Measurements from ENCODE around the gene ROBO1.

ROBO1 gene

GRCh38 chr3:78832785-78833204, 935.0 kb downstream of the ROBO1 start:
- no peak for DNase-seq

- DNase-seq = no peak
Observed at GRCh38 chr3:78831446-78831972, 936.3 kb downstream of the ROBO1 start.

- no peak for DNase-seq
Observed at GRCh38 chr3:78830470-78830869, 937.3 kb downstream of the ROBO1 start.

GRCh38 chr3:78827618-78828017, 940.2 kb downstream of the ROBO1 start:
- no peak for DNase-seq

GRCh38 chr3:78825858-78826215, 942.0 kb downstream of the ROBO1 start:
- peak; percentile 34 for DNase-seq

- no peak for DNase-seq
Observed at GRCh38 chr3:78825118-78825857, 942.5 kb downstream of the ROBO1 start.

GRCh38 chr3:78823859-78824258, 943.9 kb downstream of the ROBO1 start:
- DNase-seq = no peak

- no peak for DNase-seq
Observed at GRCh38 chr3:78823434-78823833, 944.4 kb downstream of the ROBO1 start.

- DNase-seq = no peak
Observed at GRCh38 chr3:78822726-78823125, 945.1 kb downstream of the ROBO1 start.

GRCh38 chr3:78820542-78820941, 947.3 kb downstream of the ROBO1 start:
- no peak for DNase-seq

- no peak for DNase-seq
Observed at GRCh38 chr3:78818161-78818985, 949.4 kb downstream of the ROBO1 start.

- DNase-seq = no peak
Observed at GRCh38 chr3:78814893-78815562, 952.8 kb downstream of the ROBO1 start.

- no peak for DNase-seq
Observed at GRCh38 chr3:78812166-78812565, 955.6 kb downstream of the ROBO1 start.

- DNase-seq = peak; percentile 60
Observed at GRCh38 chr3:78809966-78810365, 957.8 kb downstream of the ROBO1 start.

GRCh38 chr3:78804251-78805037, 963.4 kb downstream of the ROBO1 start:
- DNase-seq = peak; percentile 37

GRCh38 chr3:78802562-78802930, 965.3 kb downstream of the ROBO1 start:
- no peak for DNase-seq

- no peak for DNase-seq
Observed at GRCh38 chr3:78801926-78802561, 965.8 kb downstream of the ROBO1 start.

GRCh38 chr3:78799681-78800080, 968.1 kb downstream of the ROBO1 start:
- DNase-seq = no peak

GRCh38 chr3:78798266-78798832, 969.4 kb downstream of the ROBO1 start:
- peak; percentile 14 for DNase-seq

GRCh38 chr3:78794431-78794830, 973.4 kb downstream of the ROBO1 start:
- no peak for DNase-seq

- no peak for DNase-seq
Observed at GRCh38 chr3:78792733-78793132, 975.1 kb downstream of the ROBO1 start.

- no peak for DNase-seq
Observed at GRCh38 chr3:78792212-78792611, 975.6 kb downstream of the ROBO1 start.

Measured in fibroblast of skin of scalp (primary cell).